OCI-LY7 (cell line): ENCODE results near the gene AKR1B15.

ENCODE experiments used
- CTCF ChIP-seq: fragments of 200-600 bp; sonication (generic); conservative IDR thresholded peaks from 2 replicates; pipeline ENCODE4 v1.5.1; 2014; ENCODE audit warnings: mild to moderate bottlenecking, antibody characterized with exemption, low read length, moderate library complexity, mixed read lengths
- EZH2phosphoT487 ChIP-seq: fragments of 200-600 bp; sonication (generic); IDR thresholded peaks from 2 replicates; pipeline ENCODE4 v1.6.1; 2018; ENCODE audit warnings: low read depth, borderline replicate concordance, mild to moderate bottlenecking, mixed run types, antibody characterized with exemption, low read length, moderate library complexity, mixed read lengths

GRCh38 chr7:134554417-134554966, 5.6 kb downstream of the AKR1B15 start:
- TF ChIP-seq CTCF (no peak), EZH2phosphoT487 (no peak)
